Activated B cell treated with CpG ODN at 0.5 μM for 24 hours (primary cell): ENCODE measurements around the gene HSF2BP. TPM values are rescaled to one million over a fixed set of nuclear protein-coding genes. Genes with fewer than 3 reads are reported as not detected.
"Not testable (repeated sequence)": the region's sequence is repeated elsewhere in the genome, so short reads cannot be mapped to it uniquely, and the experiment has no call there.

Experiments used
- ATAC-seq: fragments of 200-7000 bp; cut with Tn5 transposase; one replicate; pipeline ENCODE4 v1.10.0; 2021; ENCODE audit warnings: low read depth, mild to moderate bottlenecking, moderate library complexity
- CTCF ChIA-PET: fragments of 350-600 bp; sonication (Branson Sonifier 250); formaldehyde crosslinking; loops from one replicate; lab custom pipeline; 2021; ENCODE audit warnings: antibody characterized with exemption; lab: Charles Lee
- POLR2A ChIA-PET: fragments of 350-600 bp; sonication (Branson Sonifier 250); formaldehyde crosslinking; loops from one replicate; lab custom pipeline; 2021; ENCODE audit warnings: antibody characterized with exemption; lab: Charles Lee
- DNase-seq: peaks from one replicate; pipeline ENCODE4 v3.0.0; 2022
- H3K27ac Mint-ChIP-seq: one replicate; pipeline ENCODE4 v1.8.0; 2020; ENCODE audit warnings: mixed read lengths
- H3K27me3 Mint-ChIP-seq: one replicate; pipeline ENCODE4 v1.8.0; 2021; ENCODE audit warnings: mixed read lengths
- H3K36me3 Mint-ChIP-seq: one replicate; pipeline ENCODE4 v1.8.0; 2021; ENCODE audit warnings: low read depth, mixed read lengths
- H3K4me1 Mint-ChIP-seq: one replicate; pipeline ENCODE4 v1.8.0; 2021; ENCODE audit warnings: mixed read lengths
- H3K4me3 Mint-ChIP-seq: one replicate; pipeline ENCODE4 v1.8.0; 2020; ENCODE audit warnings: mild to moderate bottlenecking, mixed read lengths
- H3K9me3 Mint-ChIP-seq: one replicate; pipeline ENCODE4 v1.8.0; 2020; ENCODE audit warnings: mixed read lengths
- CTCF ChIP-seq: fragments of 200-600 bp; IDR thresholded peaks from one replicate; pipeline ENCODE4 v1.8.0; 2022; ENCODE audit warnings: antibody characterized with exemption, mild to moderate bottlenecking
- intact Hi-C: fragments of 100-400 bp; cut with micrococcal nuclease; formaldehyde crosslinking; loops from one replicate; pipeline ENCODE4 v1.15.1; 2024
- total RNA-seq: library from RNA; stranded (reverse); gene quantifications from 2 replicates; pipeline ENCODE4 v1.2.3, GENCODE V29; 2022

Gene HSF2BP
- total RNA-seq, 1 donor from 2014 or later: 0.58 TPM

- Mint-ChIP-seq H3K27me3 (peaks cover 18% of the 10 kb centered on the region), H3K4me3 (no peak overlapping the region), H3K27ac (no peak overlapping the region), H3K36me3 (no peaks in the 10 kb centered on the region), H3K4me1 (no peaks in the 10 kb centered on the region), H3K9me3 (no peaks in the 10 kb centered on the region)
- intact Hi-C loops: no loop called here
- POLR2A ChIA-PET: no interaction called here
- DNase-seq (no peak), ATAC-seq (no peak)
- no peak for TF ChIP-seq CTCF
- CTCF ChIA-PET: no interaction called here
Measured at GRCh38 chr21:43573921-43574320, 85.4 kb downstream of the HSF2BP start.

DNA sequence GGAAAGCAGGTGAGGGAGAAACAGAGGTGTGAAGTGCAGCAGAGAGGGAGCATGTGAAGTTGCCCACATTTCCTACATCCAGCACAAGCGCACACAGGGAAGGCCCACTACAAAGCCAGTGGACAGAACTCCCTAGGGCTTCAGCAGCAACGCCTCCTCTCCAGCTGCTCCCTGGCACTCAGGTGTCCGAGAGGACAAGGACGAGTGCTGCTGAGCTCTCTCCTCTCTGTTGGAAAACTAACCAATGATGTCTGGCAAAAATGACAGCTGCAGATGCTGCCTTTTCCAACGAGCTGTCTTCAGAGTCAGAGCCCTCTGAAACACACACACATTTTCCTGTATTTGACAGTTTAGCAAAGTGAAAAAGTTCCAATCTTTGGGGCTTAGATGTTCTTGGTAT, 86.8 kb downstream of the HSF2BP start:
- H3K27me3 Mint-ChIP-seq: peaks cover 11% of the 10 kb centered on the region
- no peaks in the 10 kb centered on the region for H3K4me1 Mint-ChIP-seq
- H3K9me3 Mint-ChIP-seq: no peaks in the 10 kb centered on the region
- intact Hi-C loops: no loop called here
- no peak overlapping the region for H3K27ac Mint-ChIP-seq
- no peak overlapping the region for H3K4me3 Mint-ChIP-seq
- ATAC-seq: no peak
- no peaks in the 10 kb centered on the region for H3K36me3 Mint-ChIP-seq
- CTCF ChIA-PET: no interaction called here
- POLR2A ChIA-PET: no interaction called here
- DNase-seq: no peak
- no peak for TF ChIP-seq CTCF

DNA sequence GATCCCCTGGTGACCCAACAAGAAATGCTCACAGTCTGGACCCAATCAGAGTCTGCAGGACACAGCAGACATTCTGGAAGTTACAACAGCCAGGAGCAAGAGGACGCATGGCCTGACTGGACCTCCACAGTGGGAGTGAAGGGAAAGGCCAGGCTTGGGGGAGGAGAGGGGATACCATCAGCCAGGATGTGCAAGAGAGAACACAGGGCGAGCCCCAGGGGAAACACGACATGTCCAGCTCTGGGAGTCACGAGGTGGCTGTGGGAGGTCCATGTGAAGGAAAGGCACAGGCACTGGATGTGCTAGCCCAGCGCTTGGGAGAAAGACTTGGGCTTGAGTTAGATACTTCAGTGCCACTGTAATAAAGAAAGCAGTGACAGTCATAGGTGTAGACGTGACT, 87.3 kb downstream of the HSF2BP start:
- H3K9me3 Mint-ChIP-seq: no peaks in the 10 kb centered on the region
- H3K36me3 Mint-ChIP-seq: no peaks in the 10 kb centered on the region
- TF ChIP-seq CTCF: no peak
- H3K4me1 Mint-ChIP-seq: no peaks in the 10 kb centered on the region
- POLR2A ChIA-PET: no interaction called here
- H3K4me3 Mint-ChIP-seq: no peak overlapping the region
- CTCF ChIA-PET: no interaction called here
- ATAC-seq (no peak), DNase-seq (no peak)
- intact Hi-C loops: no loop called here
- no peak overlapping the region for H3K27ac Mint-ChIP-seq
- H3K27me3 Mint-ChIP-seq: peaks cover 11% of the 10 kb centered on the region

- H3K36me3 Mint-ChIP-seq, H3K4me3 Mint-ChIP-seq, CTCF ChIA-PET: not testable (repeated sequence)
Measured at GRCh38 chr21:43570195-43570594, 89.1 kb downstream of the HSF2BP start.

DNA sequence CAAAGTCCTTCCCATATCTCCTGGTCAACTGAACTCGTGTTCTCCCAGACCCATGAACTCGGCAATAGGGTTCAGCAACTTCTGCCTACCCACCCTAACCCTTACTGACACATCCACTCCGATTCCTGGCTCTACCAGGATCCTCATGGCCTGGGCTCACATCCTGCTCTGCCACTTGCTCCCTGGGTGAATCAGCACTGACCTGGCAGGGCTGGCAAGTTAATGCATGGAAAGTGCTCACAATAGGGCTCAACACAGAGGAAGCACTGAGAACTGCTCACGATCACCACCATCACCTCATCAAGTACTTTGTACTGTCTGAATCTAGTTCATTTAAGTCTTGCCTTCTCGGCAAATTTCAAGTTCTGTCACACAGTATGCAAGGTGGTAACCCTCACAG, 96.8 kb downstream of the HSF2BP start:
- ATAC-seq, CTCF ChIA-PET, POLR2A ChIA-PET, H3K9me3 Mint-ChIP-seq, H3K27ac Mint-ChIP-seq, H3K27me3 Mint-ChIP-seq, H3K36me3 Mint-ChIP-seq, H3K4me1 Mint-ChIP-seq, H3K4me3 Mint-ChIP-seq, DNase-seq, intact Hi-C loops: not testable (repeated sequence)

More at GRCh38 chr21:43570195-43570594, 89.1 kb downstream of the HSF2BP start:
- H3K9me3 Mint-ChIP-seq, intact Hi-C loops, DNase-seq, ATAC-seq, POLR2A ChIA-PET, H3K4me1 Mint-ChIP-seq, H3K27ac Mint-ChIP-seq: not testable (repeated sequence)
- H3K27me3 Mint-ChIP-seq: peaks cover 11% of the 10 kb centered on the region

- H3K4me1 Mint-ChIP-seq, POLR2A ChIA-PET, H3K9me3 Mint-ChIP-seq, intact Hi-C loops, H3K4me3 Mint-ChIP-seq, H3K36me3 Mint-ChIP-seq, H3K27me3 Mint-ChIP-seq, DNase-seq, H3K27ac Mint-ChIP-seq, ATAC-seq, CTCF ChIA-PET: not testable (repeated sequence)
Measured at GRCh38 chr21:43540561-43540960, 118.7 kb downstream of the HSF2BP start.

DNA sequence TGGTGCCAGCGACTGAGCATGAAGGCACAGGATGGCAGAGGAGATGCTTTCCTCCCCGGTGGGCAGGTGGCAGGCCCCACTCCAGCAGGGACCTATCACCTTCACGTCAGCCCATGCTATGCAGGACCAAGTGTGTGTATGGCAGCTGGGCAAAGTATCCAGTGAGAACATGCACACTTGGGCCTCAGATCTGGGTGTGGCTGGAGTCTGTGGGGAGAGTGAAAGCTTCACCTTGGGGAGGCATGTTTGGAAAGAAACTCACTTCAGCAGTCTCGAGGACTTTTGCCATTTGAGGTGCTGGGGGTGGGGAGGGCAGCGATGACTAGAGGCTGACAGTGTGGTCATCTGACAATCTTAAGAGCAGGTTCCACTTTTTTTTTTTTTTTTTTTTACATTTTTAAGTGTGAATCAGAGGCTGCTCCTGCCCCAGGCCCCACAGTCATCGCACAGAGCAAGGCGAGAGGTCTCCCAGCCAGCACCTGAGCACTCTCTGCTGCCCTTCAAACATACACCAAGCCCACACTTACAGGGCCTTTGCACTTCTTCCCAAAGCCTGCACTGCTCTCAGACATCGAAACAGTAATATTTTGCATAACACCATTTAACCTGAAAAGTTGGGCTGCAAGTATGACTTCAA, 136.7 kb downstream of the HSF2BP start:
- DNase-seq, H3K9me3 Mint-ChIP-seq, CTCF ChIA-PET, ATAC-seq, H3K27me3 Mint-ChIP-seq, H3K4me1 Mint-ChIP-seq, intact Hi-C loops, H3K36me3 Mint-ChIP-seq, H3K4me3 Mint-ChIP-seq, POLR2A ChIA-PET, H3K27ac Mint-ChIP-seq: not testable (repeated sequence)

GRCh38 chr21:43517701-43518100, 141.6 kb downstream of the HSF2BP start:
- CTCF ChIA-PET, DNase-seq, H3K9me3 Mint-ChIP-seq, ATAC-seq, POLR2A ChIA-PET, H3K27me3 Mint-ChIP-seq, H3K27ac Mint-ChIP-seq, H3K4me3 Mint-ChIP-seq, H3K4me1 Mint-ChIP-seq, H3K36me3 Mint-ChIP-seq, intact Hi-C loops: not testable (repeated sequence)

GRCh38 chr21:43516860-43517627, 142.2 kb downstream of the HSF2BP start:
- not testable (repeated sequence) for H3K27me3 Mint-ChIP-seq

More at GRCh38 chr21:43516860-43517627, 142.2 kb downstream of the HSF2BP start:
- H3K4me1 Mint-ChIP-seq, H3K9me3 Mint-ChIP-seq, DNase-seq, ATAC-seq, CTCF ChIA-PET, POLR2A ChIA-PET, H3K36me3 Mint-ChIP-seq, H3K27ac Mint-ChIP-seq, intact Hi-C loops, H3K4me3 Mint-ChIP-seq: not testable (repeated sequence)
